ENCODE measurements around the gene SORBS1. TPM values are rescaled to one million over a fixed set of nuclear protein-coding genes. Genes with fewer than 3 reads are reported as not detected.

Gene SORBS1
- total and polyA plus RNA-seq, 4 donors: 13.1 to 68.9 (median 44.0) TPM

DNA sequence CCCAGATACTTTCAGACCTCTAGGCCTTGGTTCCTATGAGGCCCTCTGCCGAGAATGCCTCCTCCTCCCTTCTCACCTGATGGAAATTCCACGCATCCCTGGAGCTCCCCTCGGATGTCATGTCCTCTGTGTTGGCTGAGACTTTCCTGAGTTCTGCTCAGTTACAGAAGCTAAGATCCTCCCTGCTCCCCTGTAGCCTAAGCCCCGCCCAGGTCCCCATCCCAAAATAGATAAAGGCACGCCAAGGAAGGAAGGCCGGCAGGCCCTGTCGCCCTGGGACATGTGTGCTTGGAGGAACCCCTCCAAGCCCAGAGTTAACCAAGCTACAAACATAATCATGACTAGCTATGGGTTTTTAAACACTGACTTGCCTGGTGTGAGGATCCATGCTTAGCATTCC lies 123.5 kb downstream of the SORBS1 start:
- ATAC-seq (ENCODE audit: insufficient read depth, low FRiP score) (no peak), DNase-seq (no peak)
- Histone ChIP-seq H3K4me3 (no peak overlapping the region), H3K9ac (ENCODE audit: insufficient read depth in 1 of 2, low read length in 2 of 2) (no peak overlapping the region), H3K36me3 (ENCODE audit: control insufficient read depth in 4 of 4, insufficient read depth in 4 of 4, low read length in 4 of 4) (peaks cover 0 to 16% (median 3%) of the 10 kb centered on the region in 4 donors), H3K27me3 (ENCODE audit: control insufficient read depth in 3 of 3, insufficient read depth in 3 of 3, low read length in 2 of 3) (no peaks in the 10 kb centered on the region), H3K9me3 (ENCODE audit: control insufficient read depth in 4 of 4, insufficient read depth in 3 of 4, low read length in 3 of 4) (no peaks in the 10 kb centered on the region), H3K4me1 (ENCODE audit: control insufficient read depth in 5 of 5, insufficient read depth in 5 of 5, low read length in 5 of 5) (peaks cover 7 to 23% (median 14%) of the 10 kb centered on the region in 5 donors), H3K27ac (ENCODE audit: low read depth in 1 of 2, low read length in 1 of 2) (peak overlapping the region in 1 of 2 donors; percentile 70)
- 85 to 91% methylated on average over 7 of the region's 7 CpGs for WGBS, 2 donors
- TF ChIP-seq, protein P1, sequence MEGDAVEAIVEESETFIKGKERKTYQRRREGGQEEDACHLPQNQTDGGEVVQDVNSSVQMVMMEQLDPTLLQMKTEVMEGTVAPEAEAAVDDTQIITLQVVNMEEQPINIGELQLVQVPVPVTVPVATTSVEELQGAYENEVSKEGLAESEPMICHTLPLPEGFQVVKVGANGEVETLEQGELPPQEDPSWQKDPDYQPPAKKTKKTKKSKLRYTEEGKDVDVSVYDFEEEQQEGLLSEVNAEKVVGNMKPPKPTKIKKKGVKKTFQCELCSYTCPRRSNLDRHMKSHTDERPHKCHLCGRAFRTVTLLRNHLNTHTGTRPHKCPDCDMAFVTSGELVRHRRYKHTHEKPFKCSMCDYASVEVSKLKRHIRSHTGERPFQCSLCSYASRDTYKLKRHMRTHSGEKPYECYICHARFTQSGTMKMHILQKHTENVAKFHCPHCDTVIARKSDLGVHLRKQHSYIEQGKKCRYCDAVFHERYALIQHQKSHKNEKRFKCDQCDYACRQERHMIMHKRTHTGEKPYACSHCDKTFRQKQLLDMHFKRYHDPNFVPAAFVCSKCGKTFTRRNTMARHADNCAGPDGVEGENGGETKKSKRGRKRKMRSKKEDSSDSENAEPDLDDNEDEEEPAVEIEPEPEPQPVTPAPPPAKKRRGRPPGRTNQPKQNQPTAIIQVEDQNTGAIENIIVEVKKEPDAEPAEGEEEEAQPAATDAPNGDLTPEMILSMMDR (IDR thresholded peaks at IDR 0.05; ENCODE audit: control extremely low read depth, extremely low read depth): no peak

DNA sequence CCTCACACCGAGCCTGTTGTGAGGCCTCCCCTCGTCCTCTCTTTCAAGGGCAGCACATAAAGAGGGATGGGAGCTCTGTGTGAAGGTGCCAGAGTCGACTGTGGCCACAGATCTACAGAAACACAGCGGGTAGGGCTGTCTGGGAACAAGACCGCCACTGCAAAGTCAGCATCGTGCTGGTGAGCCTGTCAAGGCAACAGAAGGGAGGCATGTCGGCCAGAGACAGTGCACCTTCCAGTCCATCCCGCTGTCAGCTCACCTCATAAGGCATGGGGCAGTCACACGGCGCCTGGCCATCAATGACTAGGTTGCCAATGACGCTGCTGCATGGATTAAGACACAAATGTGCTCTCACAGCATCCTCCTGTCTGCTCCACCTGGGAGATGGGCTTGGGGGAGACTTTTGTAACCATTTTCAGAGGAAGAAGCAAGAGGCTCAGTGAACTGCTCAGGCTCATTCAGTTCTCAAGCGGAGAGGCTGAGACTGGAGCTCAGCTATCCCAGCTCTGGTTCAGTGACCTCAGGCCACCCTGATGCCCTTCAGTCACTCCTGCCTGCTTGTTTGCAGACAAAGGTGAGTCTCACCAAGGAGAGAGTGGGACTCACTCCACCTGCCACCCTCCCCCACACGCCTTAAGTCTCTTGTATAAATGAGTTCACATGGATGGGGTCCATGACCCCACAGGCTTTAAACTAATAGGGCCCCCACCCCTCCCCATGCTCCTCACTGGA lies 125.5 kb downstream of the SORBS1 start:
- peaks cover 7 to 26% (median 14%) of the 10 kb centered on the region in 5 donors for H3K4me1 ChIP-seq (ENCODE audit: control insufficient read depth in 5 of 5, insufficient read depth in 5 of 5, low read length in 5 of 5)
- H3K4me3 ChIP-seq: no peak overlapping the region
- peaks cover 0 to 22% (median 3%) of the 10 kb centered on the region in 4 donors for H3K36me3 ChIP-seq (ENCODE audit: control insufficient read depth in 4 of 4, insufficient read depth in 4 of 4, low read length in 4 of 4)
- H3K9me3 ChIP-seq (ENCODE audit: control insufficient read depth in 4 of 4, insufficient read depth in 3 of 4, low read length in 3 of 4): no peaks in the 10 kb centered on the region
- 92 to 96% methylated on average over 13 of the region's 13 CpGs for WGBS, 2 donors
- no peak overlapping the region for H3K9ac ChIP-seq (ENCODE audit: insufficient read depth in 1 of 2, low read length in 2 of 2)
- H3K27ac ChIP-seq (ENCODE audit: low read depth in 1 of 2, low read length in 1 of 2): peak overlapping the region; percentile 47 to 69
- TF ChIP-seq, protein P1 (IDR thresholded peaks at IDR 0.05; ENCODE audit: control extremely low read depth, extremely low read depth): no peak
- ATAC-seq (ENCODE audit: insufficient read depth, low FRiP score) (no peak), DNase-seq (no peak)
- no peaks in the 10 kb centered on the region for H3K27me3 ChIP-seq (ENCODE audit: control insufficient read depth in 3 of 3, insufficient read depth in 3 of 3, low read length in 2 of 3)

DNA sequence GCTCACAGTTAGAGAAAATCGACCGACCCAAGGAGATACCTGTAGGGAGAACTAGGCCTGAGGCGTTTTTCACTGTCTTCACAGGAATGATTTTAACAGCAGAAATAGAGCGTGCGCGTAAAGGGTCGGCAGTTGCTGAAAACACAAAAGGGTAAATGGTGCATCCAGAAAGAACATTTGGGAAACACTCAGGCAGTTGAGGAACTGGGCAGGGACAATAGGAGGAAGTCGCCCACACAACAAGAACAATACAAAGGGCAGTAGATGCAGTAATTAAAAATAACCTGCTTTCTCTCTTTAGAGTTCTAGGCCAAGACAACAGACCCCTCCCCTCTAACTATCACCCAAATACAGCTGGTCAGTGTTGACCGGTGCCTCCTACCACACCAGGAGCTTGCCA lies 126.6 kb downstream of the SORBS1 start:
- Histone ChIP-seq H3K9me3 (ENCODE audit: control insufficient read depth in 4 of 4, insufficient read depth in 3 of 4, low read length in 3 of 4) (no peaks in the 10 kb centered on the region), H3K27ac (ENCODE audit: low read depth in 1 of 2, low read length in 1 of 2) (peak overlapping the region in 1 of 2 donors; percentile 69), H3K4me3 (no peak overlapping the region), H3K36me3 (ENCODE audit: control insufficient read depth in 4 of 4, insufficient read depth in 4 of 4, low read length in 4 of 4) (peaks cover 0 to 22% (median 2%) of the 10 kb centered on the region in 4 donors), H3K9ac (ENCODE audit: insufficient read depth in 1 of 2, low read length in 2 of 2) (no peak overlapping the region), H3K27me3 (ENCODE audit: control insufficient read depth in 3 of 3, insufficient read depth in 3 of 3, low read length in 2 of 3) (no peaks in the 10 kb centered on the region), H3K4me1 (ENCODE audit: control insufficient read depth in 5 of 5, insufficient read depth in 5 of 5, low read length in 5 of 5) (peaks cover 7 to 23% (median 14%) of the 10 kb centered on the region in 5 donors)
- ATAC-seq (ENCODE audit: insufficient read depth, low FRiP score) (no peak), DNase-seq (no peak)
- TF ChIP-seq, protein P1 (IDR thresholded peaks at IDR 0.05; ENCODE audit: control extremely low read depth, extremely low read depth): no peak
- WGBS, 2 donors: 75 to 82% methylated on average over 9 of the region's 9 CpGs

Measured in lung (tissue), 12 donors.